ENCODE results near the gene MRGPRX3.

MRGPRX3 gene

DNA sequence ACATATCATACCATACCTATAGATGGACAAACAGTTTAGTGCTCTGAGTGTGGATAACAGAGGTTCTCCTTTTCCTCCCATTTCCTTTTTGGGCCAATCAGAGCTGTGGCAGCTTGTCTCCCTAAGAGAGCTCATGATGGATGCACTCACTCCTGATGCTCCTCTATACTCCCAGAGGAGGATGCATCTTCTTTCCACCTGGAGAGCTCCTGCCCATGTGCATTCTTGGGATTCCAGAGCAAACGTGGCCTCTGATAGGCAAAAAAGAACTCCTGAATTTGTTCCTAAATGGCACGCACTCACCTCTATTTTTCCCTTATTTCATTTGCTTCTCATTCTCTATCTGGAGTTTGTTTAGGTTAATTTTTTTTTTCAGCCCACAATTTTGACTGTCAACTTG lies 2.9 kb downstream of the MRGPRX3 start:
- no peak overlapping the region for H3K27ac ChIP-seq
- DNase-seq (ENCODE audit: low spot score): no peak
- H3K4me3 ChIP-seq: no peak overlapping the region
- TF ChIP-seq, protein P1, sequence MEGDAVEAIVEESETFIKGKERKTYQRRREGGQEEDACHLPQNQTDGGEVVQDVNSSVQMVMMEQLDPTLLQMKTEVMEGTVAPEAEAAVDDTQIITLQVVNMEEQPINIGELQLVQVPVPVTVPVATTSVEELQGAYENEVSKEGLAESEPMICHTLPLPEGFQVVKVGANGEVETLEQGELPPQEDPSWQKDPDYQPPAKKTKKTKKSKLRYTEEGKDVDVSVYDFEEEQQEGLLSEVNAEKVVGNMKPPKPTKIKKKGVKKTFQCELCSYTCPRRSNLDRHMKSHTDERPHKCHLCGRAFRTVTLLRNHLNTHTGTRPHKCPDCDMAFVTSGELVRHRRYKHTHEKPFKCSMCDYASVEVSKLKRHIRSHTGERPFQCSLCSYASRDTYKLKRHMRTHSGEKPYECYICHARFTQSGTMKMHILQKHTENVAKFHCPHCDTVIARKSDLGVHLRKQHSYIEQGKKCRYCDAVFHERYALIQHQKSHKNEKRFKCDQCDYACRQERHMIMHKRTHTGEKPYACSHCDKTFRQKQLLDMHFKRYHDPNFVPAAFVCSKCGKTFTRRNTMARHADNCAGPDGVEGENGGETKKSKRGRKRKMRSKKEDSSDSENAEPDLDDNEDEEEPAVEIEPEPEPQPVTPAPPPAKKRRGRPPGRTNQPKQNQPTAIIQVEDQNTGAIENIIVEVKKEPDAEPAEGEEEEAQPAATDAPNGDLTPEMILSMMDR (IDR thresholded peaks at IDR 0.05): no peak

DNA sequence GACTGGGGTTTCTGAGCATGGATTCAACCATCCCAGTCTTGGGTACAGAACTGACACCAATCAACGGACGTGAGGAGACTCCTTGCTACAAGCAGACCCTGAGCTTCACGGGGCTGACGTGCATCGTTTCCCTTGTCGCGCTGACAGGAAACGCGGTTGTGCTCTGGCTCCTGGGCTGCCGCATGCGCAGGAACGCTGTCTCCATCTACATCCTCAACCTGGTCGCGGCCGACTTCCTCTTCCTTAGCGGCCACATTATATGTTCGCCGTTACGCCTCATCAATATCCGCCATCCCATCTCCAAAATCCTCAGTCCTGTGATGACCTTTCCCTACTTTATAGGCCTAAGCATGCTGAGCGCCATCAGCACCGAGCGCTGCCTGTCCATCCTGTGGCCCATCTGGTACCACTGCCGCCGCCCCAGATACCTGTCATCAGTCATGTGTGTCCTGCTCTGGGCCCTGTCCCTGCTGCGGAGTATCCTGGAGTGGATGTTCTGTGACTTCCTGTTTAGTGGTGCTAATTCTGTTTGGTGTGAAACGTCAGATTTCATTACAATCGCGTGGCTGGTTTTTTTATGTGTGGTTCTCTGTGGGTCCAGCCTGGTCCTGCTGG lies 4.9 kb downstream of the MRGPRX3 start:
- H3K4me3 ChIP-seq: no peak overlapping the region
- H3K27ac ChIP-seq: no peak overlapping the region
- TF ChIP-seq, protein P1 (IDR thresholded peaks at IDR 0.05): no peak
- no peak for DNase-seq (ENCODE audit: low spot score)

DNA sequence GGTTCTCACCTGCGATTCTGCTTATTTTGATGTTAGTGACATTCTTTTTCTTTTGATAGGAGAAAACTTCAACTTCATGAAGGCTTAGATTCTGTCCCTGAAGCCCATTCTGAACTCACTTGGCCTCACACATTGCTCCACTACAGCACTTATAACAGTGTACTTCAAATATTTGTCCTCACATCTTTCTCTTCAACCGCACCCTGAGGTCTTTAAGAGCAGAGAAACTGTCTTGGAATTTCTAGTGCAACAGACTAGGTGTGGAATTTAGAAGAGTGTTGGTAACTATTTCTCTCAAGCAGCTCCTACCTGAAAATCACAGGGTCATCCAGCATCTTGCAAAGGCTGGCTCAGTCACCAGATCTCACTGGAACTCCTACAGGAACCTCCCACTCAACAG lies 7.8 kb downstream of the MRGPRX3 start:
- DNase-seq (ENCODE audit: low spot score): no peak
- no peak overlapping the region for H3K27ac ChIP-seq
- TF ChIP-seq, protein P1 (IDR thresholded peaks at IDR 0.05): no peak
- no peak overlapping the region for H3K4me3 ChIP-seq

DNA sequence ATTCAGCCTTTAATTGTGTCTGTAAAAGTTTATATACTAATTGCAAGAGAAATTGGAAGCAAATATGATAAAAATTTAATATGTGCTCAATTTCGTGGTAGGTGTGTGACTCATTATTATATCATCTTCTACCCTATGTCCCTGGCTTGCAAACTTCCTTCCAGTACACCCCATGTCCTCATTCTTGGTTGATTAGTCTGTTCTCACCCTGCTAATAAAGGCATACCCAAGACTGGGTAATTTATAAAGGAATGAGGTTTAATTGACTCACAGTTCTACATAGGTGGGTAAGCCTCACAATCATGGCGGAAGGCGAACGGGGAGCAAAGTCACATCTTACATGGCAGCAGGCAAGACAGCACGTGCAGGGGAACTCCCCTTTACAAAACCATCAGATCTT lies 11.9 kb downstream of the MRGPRX3 start:
- TF ChIP-seq, protein P1 (IDR thresholded peaks at IDR 0.05): no peak
- H3K27ac ChIP-seq: no peak overlapping the region
- no peak overlapping the region for H3K4me3 ChIP-seq
- no peak for DNase-seq (ENCODE audit: low spot score)

DNA sequence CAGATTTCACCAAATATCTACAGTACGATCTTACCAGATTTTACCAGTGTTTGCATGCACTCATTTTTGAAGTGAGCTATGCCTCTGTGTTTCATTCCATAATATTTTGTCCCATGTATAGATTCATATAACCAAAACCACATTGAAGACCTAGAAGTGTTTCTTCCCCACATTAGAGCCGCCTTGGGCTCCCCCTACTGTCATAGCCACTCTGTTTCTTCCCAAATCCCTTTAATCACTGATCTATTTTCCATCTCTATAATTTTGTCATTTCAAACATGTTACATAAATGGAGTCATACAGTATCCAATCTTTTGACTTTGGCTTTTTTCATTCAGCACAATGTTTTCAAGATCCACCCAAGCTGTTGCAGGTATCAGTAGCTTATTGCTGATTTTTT lies 12.7 kb downstream of the MRGPRX3 start:
- H3K4me3 ChIP-seq: no peak overlapping the region
- no peak overlapping the region for H3K27ac ChIP-seq
- no peak for DNase-seq (ENCODE audit: low spot score)
- TF ChIP-seq, protein P1 (IDR thresholded peaks at IDR 0.05): no peak

DNA sequence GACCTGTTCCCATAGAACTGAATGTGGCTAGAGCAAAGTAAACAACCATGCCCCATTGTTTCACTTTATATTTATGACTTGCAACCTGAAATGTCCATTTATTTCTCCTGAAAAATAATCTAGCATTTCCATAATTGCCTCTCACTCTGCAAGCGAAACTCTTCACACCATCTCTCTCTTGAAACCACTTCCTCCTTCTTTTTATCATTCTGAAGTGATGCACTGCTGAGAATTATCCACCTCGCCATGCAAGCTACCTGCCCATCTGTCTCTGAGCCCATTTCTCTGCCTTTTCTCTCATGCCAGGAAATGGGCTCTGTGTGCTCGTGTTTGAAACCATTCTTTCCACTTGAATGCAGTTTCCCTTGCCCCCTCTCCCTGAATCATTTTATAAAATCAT lies 13.5 kb downstream of the MRGPRX3 start:
- Histone ChIP-seq H3K27ac (no peak overlapping the region), H3K4me3 (no peak overlapping the region)
- TF ChIP-seq, protein P1 (IDR thresholded peaks at IDR 0.05): no peak
- no peak for DNase-seq (ENCODE audit: low spot score)

DNA sequence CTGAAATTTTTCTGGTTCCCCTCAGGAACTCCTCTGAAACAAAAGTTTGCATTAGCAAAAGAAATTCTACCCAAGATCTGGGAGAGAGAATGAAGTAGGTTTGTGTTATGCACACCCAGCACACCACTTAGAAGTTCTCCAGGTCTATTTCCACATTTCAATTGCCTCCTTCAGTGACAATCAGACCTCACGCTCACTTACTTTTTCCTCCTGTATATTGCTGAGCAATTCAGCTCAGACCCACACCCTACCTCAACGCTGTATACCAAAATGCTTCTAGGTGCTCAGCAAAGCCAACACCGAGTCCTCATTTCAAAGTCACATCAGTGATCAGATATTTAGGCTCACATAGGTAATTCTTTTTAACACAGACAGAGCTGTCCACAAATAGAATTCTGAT lies 19.2 kb downstream of the MRGPRX3 start:
- Histone ChIP-seq H3K27ac (no peak overlapping the region), H3K4me3 (no peak overlapping the region)
- DNase-seq (ENCODE audit: low spot score): no peak
- TF ChIP-seq, protein P1 (IDR thresholded peaks at IDR 0.05): no peak

Data from coronary artery (tissue), 2 donors.